Uterine smooth muscle cell (primary cell): ENCODE data around the gene CLCF1. TPM values are rescaled to one million over a fixed set of nuclear protein-coding genes. Genes with fewer than 3 reads are reported as not detected.

Experiments
- total RNA-seq: library from RNA; depleted of rRNA; stranded (reverse); fragments of >200 nt; gene quantifications from 2 replicates; pipeline ENCODE4 v1.2.3, GENCODE V29; 2014

The CLCF1 gene
- total RNA-seq, result 2.8 and 3.9 TPM in 2 replicates

GRCh38 chr11:67372993-67373647 lies at the start of gene CLCF1:
Gene CLCF1 (minus strand): TSS chr11:67373598. CDS start chr11:67373539, 59 bp downstream.

DNA sequence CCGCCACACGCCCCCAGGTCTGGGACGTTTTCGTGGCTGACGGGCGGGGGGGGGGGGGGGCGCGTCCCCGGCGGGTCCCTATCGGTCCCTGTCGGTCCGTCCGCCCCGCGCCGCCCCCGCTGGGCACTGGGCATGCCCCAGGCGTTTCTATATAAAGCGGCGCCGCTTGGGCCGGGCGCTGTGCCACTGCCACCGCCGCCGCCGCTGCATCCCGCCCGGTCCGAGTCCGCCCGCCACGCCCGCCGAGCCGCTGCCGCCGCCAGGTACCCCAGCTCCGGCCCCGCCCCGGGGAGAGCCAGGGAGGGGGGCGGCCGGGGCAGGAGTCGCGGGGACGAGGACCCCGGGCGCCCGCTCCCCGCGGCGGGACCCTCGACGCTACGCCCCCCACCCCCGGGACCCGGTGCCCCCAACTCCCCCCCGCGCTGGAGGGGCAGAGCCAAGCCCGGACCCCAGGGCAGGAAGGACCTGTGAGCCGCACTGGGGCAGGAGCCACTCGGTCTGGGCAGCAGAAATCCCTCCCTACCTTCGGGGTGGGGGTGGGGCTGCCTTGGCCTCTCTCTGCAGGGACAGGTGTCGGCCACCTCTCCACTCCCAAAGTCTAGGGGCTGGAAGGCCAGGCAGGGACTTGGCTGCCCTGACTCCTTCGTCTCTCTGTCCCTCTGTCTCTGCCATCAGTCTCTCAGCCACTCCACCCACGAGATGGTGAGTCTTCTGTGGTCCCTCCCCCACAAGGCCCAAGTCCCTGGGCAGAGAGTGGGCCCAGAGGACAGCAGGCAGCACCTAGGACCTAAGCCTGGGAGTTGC lies 42.3 kb upstream of the CLCF1 start, which contains the start of gene CARNS1:
Gene CARNS1, plus strand, starts transcription at position 178 of the 804 bp plus-strand sequence. Its CDS starts 522 bp downstream, at position 700.

GRCh38 chr11:67401495-67402191 lies 28.2 kb upstream of the CLCF1 start, which contains the start of gene PPP1CA:
Gene PPP1CA (minus strand): TSS chr11:67401858. CDS start chr11:67401782, 76 bp downstream.

GRCh38 chr11:67391304-67392182 lies 18.1 kb upstream of the CLCF1 start, which contains the start of gene RAD9A:
Gene RAD9A (plus strand): TSS chr11:67391986. CDS start chr11:67392045, 59 bp downstream.

GRCh38 chr11:67353317-67354074 lies 19.9 kb downstream of the CLCF1 start, which contains the start of gene POLD4:
Gene POLD4 (minus strand): TSS chr11:67353546. CDS start chr11:67353399, 147 bp downstream.

Other genes with a start within 250 kb of the CLCF1 start
- 34.7 and 37.3 TPM in 2 replicates for gene GRK2, start 107.1 kb downstream of the CLCF1 start, total RNA-seq
- gene ANKRD13D, start 84.3 kb downstream of the CLCF1 start, total RNA-seq, result 30.0 and 34.2 TPM in 2 replicates
- 14.3 and 15.6 TPM in 2 replicates for gene SSH3, start 70.1 kb downstream of the CLCF1 start, total RNA-seq
- 31.8 and 50.0 TPM in 2 replicates for gene POLD4, start 20.1 kb downstream of the CLCF1 start, total RNA-seq
- 7.3 and 7.6 TPM in 2 replicates for gene RAD9A, start 18.4 kb upstream of the CLCF1 start, total RNA-seq
- gene PPP1CA, start 28.3 kb upstream of the CLCF1 start, total RNA-seq, result 159 and 215 TPM in 2 replicates
- not detected in 2 replicates for gene TBC1D10C, start 30.5 kb upstream of the CLCF1 start, total RNA-seq
- gene CARNS1, start 42.1 kb upstream of the CLCF1 start, total RNA-seq, result under 0.01 and 0.12 TPM in 2 replicates
- gene RPS6KB2, start 54.9 kb upstream of the CLCF1 start, total RNA-seq, result 37.1 and 68.3 TPM in 2 replicates
- gene PTPRCAP, start 64.1 kb upstream of the CLCF1 start, total RNA-seq, result 0.44 and 0.62 TPM in 2 replicates
- gene CORO1B, start 69.9 kb upstream of the CLCF1 start, total RNA-seq, result 110 and 138 TPM in 2 replicates
- not detected in 2 replicates for gene GPR152, start 79.1 kb upstream of the CLCF1 start, total RNA-seq
- gene CABP4, start 81.8 kb upstream of the CLCF1 start, total RNA-seq, result not detected in 2 replicates
- gene TMEM134, start 95.7 kb upstream of the CLCF1 start, total RNA-seq, result 28.4 and 30.1 TPM in 2 replicates
- 63.2 and 102 TPM in 2 replicates for gene AIP, start 109.4 kb upstream of the CLCF1 start, total RNA-seq
- 12.1 and 16.5 TPM in 2 replicates for gene PITPNM1, start 131.8 kb upstream of the CLCF1 start, total RNA-seq
- 14.7 and 30.4 TPM in 2 replicates for gene CDK2AP2, start 134.6 kb upstream of the CLCF1 start, total RNA-seq
- gene CABP2, start 149.8 kb upstream of the CLCF1 start, total RNA-seq, result not detected in 2 replicates
- 596 and 840 TPM in 2 replicates for gene GSTP1, start 210.2 kb upstream of the CLCF1 start, total RNA-seq
- gene NDUFV1, start 233.3 kb upstream of the CLCF1 start, total RNA-seq, result 168 and 191 TPM in 2 replicates